ENCODE data around the gene KRT27. TPM values are rescaled to one million over a fixed set of nuclear protein-coding genes. Genes with fewer than 3 reads are reported as not detected.

KRT27 gene
- total and polyA plus RNA-seq, 10 of the 15 experiments (the other 5 are each of a cell fraction or from before 2014, with no cell fraction given) = not detected

- FAIRE-seq = no peak
- in situ Hi-C loops (cut with MboI) = no loop called here
Measured at GRCh38 chr17:40777971-40778370, 4.4 kb downstream of the KRT27 start.

More at GRCh38 chr17:40777971-40778370, 4.4 kb downstream of the KRT27 start:
- ChIA-PET RAD21 (ENCODE audit: unreplicated experiment) (no interaction called here), POLR2A (no interaction called here), SMC1A (ENCODE audit: uncharacterized antibody, unreplicated experiment) (no interaction called here), CTCF (interaction anchor here (1.0 kb wide), 1 partner anchor 889 kb away, joined by 3 read pairs; no protein-coding TSS in a partner anchor)
- Histone ChIP-seq H3K36me3 (ENCODE audit: control insufficient read depth in 2 of 2, insufficient read depth in 2 of 2, low read length in 1 of 2) (no peaks in the 10 kb centered on the region), H3K9me3 (replicated peaks; ENCODE audit: control insufficient read depth, insufficient read depth, low read length) (no peaks in the 10 kb centered on the region), H3K9ac (ENCODE audit: control insufficient read depth, insufficient read depth, low read length) (no peak overlapping the region), H3K4me2 (ENCODE audit: control insufficient read depth, insufficient read depth) (no peak overlapping the region), H3K79me2 (ENCODE audit: control insufficient read depth, insufficient read depth, low read length) (no peaks in the 10 kb centered on the region), H3K4me1 (ENCODE audit: control insufficient read depth, insufficient read depth, low read length) (no peaks in the 10 kb centered on the region), H4K20me1 (ENCODE audit: control insufficient read depth, insufficient read depth) (no peaks in the 10 kb centered on the region), H3K27ac (ENCODE audit: control insufficient read depth, insufficient read depth) (no peak overlapping the region), H2AFZ (ENCODE audit: control insufficient read depth, low read depth, low read length) (no peak overlapping the region), H3K4me3 (no peak overlapping the region), H3K27me3 (replicated peaks in 1 of 2; ENCODE audit: control insufficient read depth in 2 of 2, insufficient read depth in 2 of 2, low read length in 1 of 2) (peaks cover 0 to 6% of the 10 kb centered on the region in 2 experiments; a peak in 1 of 4 replicates)
- 46% methylated on average over 3 of the region's 3 CpGs for WGBS (ENCODE audit: insufficient coverage, insufficient replicate concordance, low lambda C conversion rate, missing lambda C conversion rate)
- intact Hi-C loops (cut with micrococcal nuclease; ENCODE audit: unreplicated experiment) = loop anchor here (5.0 kb wide), 1 partner anchor 101 kb away; no protein-coding TSS in a partner anchor
- no peak for TF ChIP-seq BCLAF1 (IDR thresholded peaks at IDR 0.05)
- no peak for TF ChIP-seq KAT2A (conservative IDR thresholded peaks at IDR 0.05; ENCODE audit: control insufficient read depth, low read depth, low read length)
- no peak for TF ChIP-seq RFX5 (IDR thresholded peaks at IDR 0.05; ENCODE audit: low read depth, low read length)
- no peak for TF ChIP-seq IKZF2 (IDR thresholded peaks at IDR 0.05)
- no peak for TF ChIP-seq ATF3 (IDR thresholded peaks at IDR 0.05; ENCODE audit: borderline replicate concordance, extremely low read depth, low read depth, low read length)
- no peak for TF ChIP-seq STAT3 (IDR thresholded peaks at IDR 0.05; ENCODE audit: low read depth, low read length)
- no peak for TF ChIP-seq JUND (IDR thresholded peaks at IDR 0.05; ENCODE audit: low read depth, low read length)
- TF ChIP-seq SREBF1 (IDR thresholded peaks at IDR 0.05; ENCODE audit: low read length) = no peak
- TF ChIP-seq ZBTB40 (IDR thresholded peaks at IDR 0.05; ENCODE audit: borderline replicate concordance) = no peak
- BruUV-seq (replicated peaks) = no TSS peak
- no peak for DNase-seq (ENCODE audit: low read depth, low spot score)
- ATAC-seq = no peak

Data from GM12878 (cell line).